ENCODE data around the gene CDRT4.

Gene CDRT4

DNA sequence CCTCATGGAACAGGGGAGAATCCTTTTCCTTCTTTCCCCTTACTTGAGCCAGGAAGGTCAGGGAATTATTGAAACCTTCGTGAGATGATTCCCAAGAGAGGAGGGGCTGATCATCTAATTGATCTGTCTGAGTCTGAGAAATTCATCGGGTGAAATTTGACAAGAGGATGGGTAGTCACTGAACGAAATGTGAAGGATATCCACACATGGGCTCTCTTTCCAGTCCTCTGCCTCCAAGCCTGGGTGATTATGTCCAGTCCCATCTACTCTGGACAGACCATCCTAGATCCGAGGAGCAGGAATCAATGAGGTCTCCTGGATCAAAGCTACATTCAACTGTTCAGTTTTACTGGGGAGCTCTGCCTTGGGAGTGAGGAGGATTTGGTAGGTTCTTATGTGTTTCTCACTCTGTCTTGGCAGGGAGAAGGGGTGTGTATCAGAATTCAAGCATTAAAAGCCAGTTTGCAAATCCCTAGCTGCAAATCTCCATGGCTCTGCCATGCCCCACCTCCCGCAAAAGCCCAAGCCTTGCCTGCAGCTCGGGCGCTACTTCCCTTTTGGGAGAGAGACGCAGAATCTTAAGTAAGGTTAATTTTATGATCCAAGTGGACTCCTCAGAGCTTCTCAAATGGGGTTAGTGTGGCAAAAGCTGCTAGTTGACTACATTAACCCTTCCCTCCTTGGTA lies 78.9 kb downstream of the CDRT4 start:
- DNase-seq: no peak

DNA sequence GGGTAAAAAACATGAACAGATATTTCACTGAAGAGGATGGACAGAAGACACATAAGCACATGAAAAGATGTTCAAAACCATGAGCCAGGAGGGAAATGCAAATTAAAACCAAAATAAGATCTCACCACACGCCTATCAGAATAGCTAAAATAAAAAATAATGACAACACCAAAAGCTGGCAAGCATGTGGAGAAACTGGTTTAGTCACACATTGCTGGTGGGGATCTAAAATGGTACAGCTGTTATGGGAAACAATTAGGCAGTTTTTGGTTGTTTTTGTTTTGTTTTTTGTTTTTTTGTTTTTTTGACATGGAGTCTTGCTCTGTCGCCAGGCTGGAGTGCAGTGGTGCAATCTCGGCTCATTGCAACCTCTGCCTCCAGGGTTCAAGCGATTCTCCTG lies 81.3 kb downstream of the CDRT4 start:
- no peak for DNase-seq

All from suppressor macrophage (primary cell).